OCI-LY3 (cell line): ENCODE measurements around the gene MYO15A.

Experiments
- H2AFZ ChIP-seq: fragments of 200-600, 300-600 bp; shearing (Covaris generic); 2 replicates; pipeline ENCODE4 v1.6.0; 2014; ENCODE audit warnings: antibody characterized with exemption, low read depth, low read length
- H3K27ac ChIP-seq: fragments of 200-600, 300-600 bp; sonication (generic); 2 replicates; pipeline ENCODE4 v1.5.1; 2014; ENCODE audit warnings: mild to moderate bottlenecking, low read length, moderate library complexity, mixed read lengths
- H3K27me3 ChIP-seq: fragments of 200-600, 300-600 bp; sonication (generic); 2 replicates; pipeline ENCODE4 v1.6.1; 2014; ENCODE audit warnings: low read depth, low read length, mixed read lengths
- H3K36me3 ChIP-seq: fragments of 200-600, 300-600 bp; sonication (generic); replicated peaks from 2 replicates; pipeline ENCODE3; 2014; ENCODE audit warnings: low read depth, low read length, mixed read lengths
- H3K4me1 ChIP-seq: fragments of 300-600, 200-600 bp; sonication (generic); 2 replicates; pipeline ENCODE4 v1.6.1; 2014; ENCODE audit warnings: low read length, mixed read lengths
- H3K4me2 ChIP-seq: fragments of 200-600, 300-600 bp; sonication (generic); 2 replicates; pipeline ENCODE4 v1.6.1; 2014; ENCODE audit warnings: low read length, mixed read lengths
- H3K4me3 ChIP-seq: fragments of 300-600, 200-600 bp; sonication (generic); 2 replicates; pipeline ENCODE4 v1.5.1; 2014; ENCODE audit warnings: antibody characterized with exemption, mild to moderate bottlenecking, low read length, moderate library complexity
- H3K79me2 ChIP-seq: fragments of 300-600, 200-600 bp; shearing (Covaris generic); 2 replicates; pipeline ENCODE4 v1.6.1; 2014; ENCODE audit warnings: mild to moderate bottlenecking, low read length, mixed read lengths
- H3K9ac ChIP-seq: fragments of 300-600, 200-600 bp; shearing (Covaris generic); 2 replicates; pipeline ENCODE4 v1.6.0; 2014; ENCODE audit warnings: mild to moderate bottlenecking, low read length, moderate library complexity
- H3K9me3 ChIP-seq: fragments of 200-600, 300-600 bp; shearing (Covaris generic); 2 replicates; pipeline ENCODE4 v1.6.1; 2014; ENCODE audit warnings: low read length, mixed read lengths; ENCODE audit not compliant: insufficient read depth
- H4K20me1 ChIP-seq: fragments of 200-600, 300-600 bp; sonication (generic); 2 replicates; pipeline ENCODE4 v1.6.1; 2016; ENCODE audit warnings: low read length, mixed read lengths; ENCODE audit not compliant: insufficient read depth
- EZH2phosphoT487 ChIP-seq: fragments of 200-600 bp; shearing (Covaris generic); IDR thresholded peaks from 2 replicates; pipeline ENCODE4 v1.6.1; 2018; ENCODE audit warnings: antibody characterized with exemption, mixed run types, low read depth
- TF ChIP-seq, protein P1 (sequence below): fragments of 200-600, 300-600 bp; sonication (generic); IDR thresholded peaks from 2 replicates; pipeline ENCODE4 v1.5.1; 2014; ENCODE audit warnings: antibody characterized with exemption, low read length, low read depth

MYO15A gene

DNA sequence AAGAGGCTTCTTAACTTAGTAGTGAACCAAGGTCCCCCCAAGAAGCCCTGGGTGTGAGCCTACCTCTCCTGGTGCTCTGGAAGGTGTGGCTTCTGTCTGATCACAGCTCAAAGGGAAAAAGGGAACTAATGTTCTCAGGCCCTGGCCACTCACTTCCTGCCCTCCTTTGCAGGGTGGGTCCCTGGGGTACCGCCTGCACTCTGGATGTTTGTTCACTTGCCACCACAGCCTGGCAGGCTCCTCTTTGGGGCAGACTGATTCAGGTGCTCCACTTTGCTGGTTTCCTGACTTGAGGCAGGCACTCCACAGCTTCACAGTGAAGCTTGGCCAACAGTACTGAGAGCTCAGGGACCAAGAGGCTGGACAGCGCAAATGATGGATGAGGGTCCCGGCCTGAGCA is 5.9 kb upstream of the MYO15A start:
- TF ChIP-seq, protein P1, sequence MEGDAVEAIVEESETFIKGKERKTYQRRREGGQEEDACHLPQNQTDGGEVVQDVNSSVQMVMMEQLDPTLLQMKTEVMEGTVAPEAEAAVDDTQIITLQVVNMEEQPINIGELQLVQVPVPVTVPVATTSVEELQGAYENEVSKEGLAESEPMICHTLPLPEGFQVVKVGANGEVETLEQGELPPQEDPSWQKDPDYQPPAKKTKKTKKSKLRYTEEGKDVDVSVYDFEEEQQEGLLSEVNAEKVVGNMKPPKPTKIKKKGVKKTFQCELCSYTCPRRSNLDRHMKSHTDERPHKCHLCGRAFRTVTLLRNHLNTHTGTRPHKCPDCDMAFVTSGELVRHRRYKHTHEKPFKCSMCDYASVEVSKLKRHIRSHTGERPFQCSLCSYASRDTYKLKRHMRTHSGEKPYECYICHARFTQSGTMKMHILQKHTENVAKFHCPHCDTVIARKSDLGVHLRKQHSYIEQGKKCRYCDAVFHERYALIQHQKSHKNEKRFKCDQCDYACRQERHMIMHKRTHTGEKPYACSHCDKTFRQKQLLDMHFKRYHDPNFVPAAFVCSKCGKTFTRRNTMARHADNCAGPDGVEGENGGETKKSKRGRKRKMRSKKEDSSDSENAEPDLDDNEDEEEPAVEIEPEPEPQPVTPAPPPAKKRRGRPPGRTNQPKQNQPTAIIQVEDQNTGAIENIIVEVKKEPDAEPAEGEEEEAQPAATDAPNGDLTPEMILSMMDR, result no peak
- TF ChIP-seq EZH2phosphoT487, result no peak
- Histone ChIP-seq H3K4me2 (no peak overlapping the region), H3K27ac (no peak overlapping the region)

DNA sequence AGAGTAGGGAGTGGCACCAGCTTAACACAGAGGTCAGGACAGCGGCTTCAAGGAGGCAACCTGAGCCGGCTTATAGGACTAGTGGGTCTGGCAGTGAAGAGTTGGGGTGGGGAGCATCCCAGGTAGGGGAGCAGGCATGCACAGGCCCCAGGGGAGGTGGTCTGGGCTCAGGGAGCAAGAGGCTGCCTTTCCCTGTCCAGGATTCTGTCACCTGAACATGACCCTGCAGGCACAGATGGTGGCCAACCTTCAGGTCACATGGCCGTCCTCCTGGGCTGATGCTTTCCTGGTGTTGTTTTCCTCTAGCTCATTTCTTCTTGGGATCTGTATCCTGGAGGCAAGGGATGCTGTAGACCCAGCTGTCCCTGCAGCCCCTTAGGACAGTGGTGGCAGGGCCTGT is 3.5 kb upstream of the MYO15A start:
- no peak for TF ChIP-seq EZH2phosphoT487
- TF ChIP-seq, protein P1, result no peak
- no peak overlapping the region for H3K27ac ChIP-seq
- H3K79me2 ChIP-seq, result no peaks in the 10 kb centered on the region

More for the DNA sequence above, 5.9 kb upstream of the MYO15A start:
- Histone ChIP-seq H3K9ac (no peak overlapping the region), H3K36me3 (no peaks in the 10 kb centered on the region), H4K20me1 (no peaks in the 10 kb centered on the region), H3K4me3 (no peak overlapping the region), H3K27me3 (no peaks in the 10 kb centered on the region), H3K9me3 (no peaks in the 10 kb centered on the region), H3K79me2 (no peaks in the 10 kb centered on the region), H3K4me1 (no peaks in the 10 kb centered on the region), H2AFZ (no peak overlapping the region)

DNA sequence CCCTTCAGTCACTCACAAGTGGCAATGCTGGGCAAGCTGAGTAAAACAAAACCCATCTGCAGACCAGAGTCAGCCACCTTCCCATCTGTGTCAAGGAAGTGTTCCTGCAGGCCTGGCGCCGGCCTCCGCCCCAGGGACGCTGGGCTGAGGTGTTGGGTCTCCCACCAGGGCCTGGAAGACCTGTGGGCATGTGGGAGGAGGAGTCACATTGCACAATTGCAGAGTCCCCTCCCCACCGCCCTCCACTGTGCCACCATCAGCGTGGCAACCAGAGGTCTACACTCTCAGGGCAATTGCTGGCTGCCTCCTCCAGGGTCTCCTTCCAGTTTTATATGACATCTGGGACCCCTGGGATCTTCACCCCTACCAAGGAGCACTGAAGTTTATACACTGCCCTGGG is 3.0 kb upstream of the MYO15A start:
- Histone ChIP-seq H2AFZ (no peak overlapping the region), H3K4me3 (no peak overlapping the region), H3K4me2 (no peak overlapping the region), H4K20me1 (no peaks in the 10 kb centered on the region), H3K4me1 (no peaks in the 10 kb centered on the region), H3K27ac (no peak overlapping the region), H3K9me3 (no peaks in the 10 kb centered on the region), H3K36me3 (no peaks in the 10 kb centered on the region), H3K9ac (no peak overlapping the region), H3K27me3 (no peaks in the 10 kb centered on the region), H3K79me2 (no peaks in the 10 kb centered on the region)
- no peak for TF ChIP-seq EZH2phosphoT487
- TF ChIP-seq, protein P1, result no peak

More for the DNA sequence above, 3.5 kb upstream of the MYO15A start:
- Histone ChIP-seq H3K4me2 (no peak overlapping the region), H3K27me3 (no peaks in the 10 kb centered on the region), H4K20me1 (no peaks in the 10 kb centered on the region), H3K4me3 (no peak overlapping the region), H3K9ac (no peak overlapping the region), H3K9me3 (no peaks in the 10 kb centered on the region), H3K4me1 (no peaks in the 10 kb centered on the region), H2AFZ (no peak overlapping the region), H3K36me3 (no peaks in the 10 kb centered on the region)

DNA sequence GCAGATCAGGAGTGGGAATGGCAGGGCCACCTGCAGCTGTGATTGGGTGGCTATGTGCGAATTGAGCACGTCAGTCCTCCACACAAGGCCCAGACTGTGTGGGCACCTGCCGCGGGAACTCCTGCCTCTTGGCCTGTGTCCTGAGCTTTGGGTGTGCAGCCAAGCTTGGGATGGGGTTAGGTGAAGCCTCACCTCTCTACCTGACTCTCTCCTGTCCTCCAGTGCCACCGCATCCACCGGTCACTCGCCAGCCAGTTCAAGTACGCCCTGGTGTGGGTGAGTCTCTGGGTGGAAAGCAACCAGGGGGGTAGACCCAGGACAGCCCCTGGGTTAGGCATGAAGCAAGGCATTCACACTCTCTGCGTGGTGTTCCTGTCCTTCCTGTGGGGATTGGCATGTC is 2.3 kb upstream of the MYO15A start:
- Histone ChIP-seq H3K27ac (no peak overlapping the region), H3K4me1 (no peaks in the 10 kb centered on the region), H3K9ac (no peak overlapping the region), H3K36me3 (no peaks in the 10 kb centered on the region), H3K27me3 (no peaks in the 10 kb centered on the region), H3K9me3 (no peaks in the 10 kb centered on the region), H3K4me3 (no peak overlapping the region), H4K20me1 (no peaks in the 10 kb centered on the region), H3K79me2 (no peaks in the 10 kb centered on the region), H3K4me2 (no peak overlapping the region), H2AFZ (no peak overlapping the region)
- TF ChIP-seq, protein P1, result no peak
- no peak for TF ChIP-seq EZH2phosphoT487
